Skin epidermis (tissue), 12 donors: ENCODE data around the gene HAVCR1.
"Not testable (repeated sequence)": the region's sequence is repeated elsewhere in the genome, so short reads cannot be mapped to it uniquely, and the experiment has no call there.

Experiments
- H3K27ac ChIP-seq, 21 experiments: fragments of 200-600 bp; sonication (generic) in 11 of 21; one replicate each; pipeline ENCODE4 v1.5.0; 2020; ENCODE audit warnings: mild to moderate bottlenecking in 3 of 21, inconsistent platforms in 2 of 21, moderate library complexity in 2 of 21
- H3K4me3 ChIP-seq, 7 experiments: fragments of 200-600 bp; sonication (generic) in 2 of 7; one replicate each; pipeline ENCODE4 v1.5.0; 2020; ENCODE audit warnings: inconsistent platforms in 2 of 7, mild to moderate bottlenecking in 2 of 7, moderate library complexity in 1 of 7

HAVCR1 gene

GRCh38 chr5:157051604-157052245 is 7.2 kb downstream of the HAVCR1 start:
- Histone ChIP-seq H3K27ac (no peak overlapping the region), H3K4me3 (no peak overlapping the region)

GRCh38 chr5:157050050-157050449 is 8.9 kb downstream of the HAVCR1 start:
- peak overlapping the region in 2 of 21 experiments; percentile 24 to 48 for H3K27ac ChIP-seq
- no peak overlapping the region for H3K4me3 ChIP-seq

GRCh38 chr5:157049605-157050004 is 9.3 kb downstream of the HAVCR1 start:
- Histone ChIP-seq H3K27ac (peak overlapping the region in 2 of 21 experiments; percentile 24 to 48), H3K4me3 (no peak overlapping the region)

GRCh38 chr5:157047898-157048297 is 11.0 kb downstream of the HAVCR1 start:
- Histone ChIP-seq H3K27ac (no peak overlapping the region), H3K4me3 (no peak overlapping the region)

GRCh38 chr5:157047016-157047415 is 11.9 kb downstream of the HAVCR1 start:
- not testable (repeated sequence) for H3K4me3 ChIP-seq, H3K27ac ChIP-seq

GRCh38 chr5:157046041-157046440 is 12.9 kb downstream of the HAVCR1 start:
- no peak overlapping the region for H3K4me3 ChIP-seq
- H3K27ac ChIP-seq = no peak overlapping the region

GRCh38 chr5:157045601-157046000 is 13.3 kb downstream of the HAVCR1 start:
- H3K27ac ChIP-seq = no peak overlapping the region
- H3K4me3 ChIP-seq = no peak overlapping the region

GRCh38 chr5:157038568-157039187 is 20.2 kb downstream of the HAVCR1 start:
- H3K4me3 ChIP-seq = no peak overlapping the region
- no peak overlapping the region for H3K27ac ChIP-seq

GRCh38 chr5:157034106-157035072 is 24.5 kb downstream of the HAVCR1 start:
- not testable (repeated sequence) for H3K4me3 ChIP-seq, H3K27ac ChIP-seq

GRCh38 chr5:157033071-157033583 is 25.8 kb downstream of the HAVCR1 start:
- H3K27ac ChIP-seq = no peak overlapping the region

GRCh38 chr5:157030692-157031091 is 28.2 kb downstream of the HAVCR1 start:
- no peak overlapping the region for H3K27ac ChIP-seq

More at GRCh38 chr5:157033071-157033583, 25.8 kb downstream of the HAVCR1 start:
- no peak overlapping the region for H3K4me3 ChIP-seq

GRCh38 chr5:157029457-157029856 is 29.5 kb downstream of the HAVCR1 start:
- Histone ChIP-seq H3K27ac (no peak overlapping the region), H3K4me3 (no peak overlapping the region)

More at GRCh38 chr5:157030692-157031091, 28.2 kb downstream of the HAVCR1 start:
- no peak overlapping the region for H3K4me3 ChIP-seq

- not testable (repeated sequence) for H3K27ac ChIP-seq
Measured at GRCh38 chr5:157027663-157028062, 31.3 kb downstream of the HAVCR1 start.

GRCh38 chr5:157026789-157027424 is 32.0 kb downstream of the HAVCR1 start:
- H3K4me3 ChIP-seq = no peak overlapping the region
- no peak overlapping the region for H3K27ac ChIP-seq

More at GRCh38 chr5:157027663-157028062, 31.3 kb downstream of the HAVCR1 start:
- H3K4me3 ChIP-seq = not testable (repeated sequence)

- H3K4me3 ChIP-seq = no peak overlapping the region
- H3K27ac ChIP-seq = peak overlapping the region in 6 of 21 experiments; percentile 16 to 54 (median 29)
Measured at GRCh38 chr5:157025093-157025698, 33.7 kb downstream of the HAVCR1 start.

GRCh38 chr5:157024208-157024959 is 34.5 kb downstream of the HAVCR1 start:
- no peak overlapping the region for H3K4me3 ChIP-seq
- peak overlapping the region in 5 of 21 experiments; percentile 16 to 54 (median 37) for H3K27ac ChIP-seq

- no peak overlapping the region for H3K27ac ChIP-seq
Measured at GRCh38 chr5:157022024-157022423, 36.9 kb downstream of the HAVCR1 start.

GRCh38 chr5:157020511-157021222 is 38.2 kb downstream of the HAVCR1 start:
- Histone ChIP-seq H3K4me3 (no peak overlapping the region), H3K27ac (no peak overlapping the region)

More at GRCh38 chr5:157022024-157022423, 36.9 kb downstream of the HAVCR1 start:
- no peak overlapping the region for H3K4me3 ChIP-seq
